M059J (cell line): ENCODE data around the gene ISG20L2. TPM values are rescaled to one million over a fixed set of nuclear protein-coding genes. Genes with fewer than 3 reads are reported as not detected.
"Not testable (repeated sequence)": the region's sequence is repeated elsewhere in the genome, so short reads cannot be mapped to it uniquely, and the experiment has no call there.

Source experiments
- DNase-seq: peaks from one replicate; pipeline ENCODE4 v3.0.0-alpha.2; 2012; ENCODE audit warnings: low read depth
- total RNA-seq: library from RNA; depleted of rRNA; stranded (reverse); fragments of >200 nt; shearing (Covaris generic); gene quantifications from 2 replicates; pipeline ENCODE4 v1.2.3, GENCODE V29; 2014; rRNA removed

Gene ISG20L2, protein sequence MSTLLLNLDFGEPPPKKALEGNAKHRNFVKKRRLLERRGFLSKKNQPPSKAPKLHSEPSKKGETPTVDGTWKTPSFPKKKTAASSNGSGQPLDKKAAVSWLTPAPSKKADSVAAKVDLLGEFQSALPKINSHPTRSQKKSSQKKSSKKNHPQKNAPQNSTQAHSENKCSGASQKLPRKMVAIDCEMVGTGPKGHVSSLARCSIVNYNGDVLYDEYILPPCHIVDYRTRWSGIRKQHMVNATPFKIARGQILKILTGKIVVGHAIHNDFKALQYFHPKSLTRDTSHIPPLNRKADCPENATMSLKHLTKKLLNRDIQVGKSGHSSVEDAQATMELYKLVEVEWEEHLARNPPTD
- 27.0 and 27.8 TPM in 2 replicates for total RNA-seq

GRCh38 chr1:156728599-156729462 lies at the start of gene ISG20L2:
ISG20L2 (minus strand) TSS chr1:156728766; CDS start chr1:156727652, 1,114 bp downstream.
- DNase-seq: peak; percentile 98

- DNase-seq: no peak
Observed at GRCh38 chr1:156777573-156777972, 49.0 kb upstream of the ISG20L2 start.

DNA sequence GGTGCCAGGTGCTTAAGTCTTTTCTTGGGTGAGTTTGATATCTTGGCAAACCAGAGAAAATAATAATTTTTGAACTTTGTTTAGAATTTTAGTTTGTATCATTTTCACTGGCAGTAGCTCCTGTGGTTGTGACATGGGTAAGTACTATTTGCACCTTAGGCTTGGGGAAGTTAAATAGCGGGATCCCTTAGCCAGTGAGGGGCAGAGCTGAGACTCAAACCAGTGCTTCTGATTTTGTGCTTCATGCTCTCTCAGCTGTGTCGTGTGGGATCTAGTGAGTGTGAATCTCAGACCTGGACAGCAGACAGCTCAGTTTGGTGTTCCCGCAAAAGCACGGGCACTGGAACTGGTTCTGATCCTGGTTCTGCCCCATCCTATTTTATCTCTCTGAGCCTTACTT lies 48.4 kb upstream of the ISG20L2 start:
- no peak for DNase-seq

DNA sequence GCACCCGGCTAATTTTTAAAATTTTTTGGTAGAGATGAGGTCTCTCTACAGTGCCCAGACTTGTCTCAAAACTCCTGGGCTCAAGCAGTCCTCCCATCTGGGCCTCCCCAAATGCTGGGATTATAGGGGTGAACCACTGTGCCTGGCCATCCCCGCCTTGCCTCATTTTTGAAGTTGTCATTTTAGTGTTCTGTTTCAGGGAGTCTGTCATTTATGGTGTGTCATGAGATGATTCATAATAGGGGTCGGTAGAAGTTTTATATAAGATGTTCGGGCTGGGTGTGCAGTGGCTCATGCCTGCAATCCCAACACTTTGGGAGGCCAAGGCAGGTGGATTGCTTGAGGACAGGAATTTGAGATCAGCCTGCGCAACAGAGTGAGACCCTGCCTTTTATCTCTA lies 47.2 kb upstream of the ISG20L2 start:
- DNase-seq: peak; percentile 15

GRCh38 chr1:156773607-156774006 lies 45.0 kb upstream of the ISG20L2 start:
- no peak for DNase-seq

- DNase-seq: no peak
Observed at GRCh38 chr1:156772728-156773497, 44.3 kb upstream of the ISG20L2 start.

DNA sequence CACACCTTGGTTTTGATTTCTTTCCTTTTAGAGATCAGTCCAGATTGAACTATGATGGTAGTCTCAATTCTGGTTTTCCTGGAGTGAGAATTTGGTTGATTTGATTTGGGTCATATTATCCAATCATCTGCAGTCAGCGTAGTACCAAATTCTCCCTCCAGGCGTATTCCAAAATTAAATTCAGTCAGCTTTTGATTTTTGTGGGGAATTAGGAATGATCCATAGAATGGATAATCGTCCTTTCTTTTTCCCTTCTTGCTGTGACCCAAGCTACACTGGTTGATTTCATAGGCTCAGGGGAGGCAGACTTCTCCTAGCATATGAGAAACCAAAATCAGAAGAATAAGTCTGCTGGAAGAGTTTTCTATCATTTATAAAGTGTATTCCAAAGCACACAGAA lies 43.7 kb upstream of the ISG20L2 start:
- no peak for DNase-seq

- no peak for DNase-seq
Observed at GRCh38 chr1:156768610-156769295, 40.2 kb upstream of the ISG20L2 start.

DNA sequence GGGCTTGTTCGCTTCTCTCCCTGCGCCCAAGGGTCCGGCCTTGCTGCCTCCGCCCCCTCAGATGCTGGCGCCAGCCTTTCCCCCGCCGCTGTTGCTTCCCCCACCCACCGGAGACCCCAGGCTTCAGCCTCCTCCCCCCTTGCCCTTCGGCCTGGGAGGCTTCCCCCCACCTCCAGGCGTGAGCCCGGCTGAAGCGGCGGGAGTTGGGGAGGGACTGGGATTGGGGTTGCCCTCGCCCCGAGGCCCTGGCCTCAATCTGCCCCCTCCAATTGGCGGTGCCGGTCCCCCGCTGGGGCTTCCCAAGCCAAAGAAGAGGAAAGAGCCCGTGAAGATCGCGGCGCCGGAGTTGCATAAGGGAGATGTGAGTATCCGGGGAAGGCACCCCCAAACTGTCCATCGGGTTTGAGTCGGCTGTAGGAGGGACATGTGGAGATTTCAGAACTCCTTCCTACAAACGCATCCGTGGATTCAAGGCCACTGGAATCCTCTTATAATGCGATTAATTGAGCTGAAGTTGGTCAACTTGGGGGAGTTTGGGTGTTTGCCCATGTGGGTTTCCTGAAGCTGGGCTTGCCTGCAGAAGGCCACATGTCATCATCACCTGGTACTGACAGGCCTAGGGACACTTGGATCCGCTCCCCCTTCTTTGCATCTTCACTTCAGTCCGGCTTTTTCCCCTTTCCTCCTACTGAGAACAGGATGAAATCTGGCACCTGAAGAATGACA lies 39.5 kb upstream of the ISG20L2 start:
- DNase-seq: peak; percentile 34

GRCh38 chr1:156767101-156767878 lies 38.7 kb upstream of the ISG20L2 start, which contains the start of gene PRCC:
PRCC (plus strand) TSS chr1:156767535; CDS start chr1:156767772, 237 bp downstream.
- DNase-seq: peak; percentile 100

DNA sequence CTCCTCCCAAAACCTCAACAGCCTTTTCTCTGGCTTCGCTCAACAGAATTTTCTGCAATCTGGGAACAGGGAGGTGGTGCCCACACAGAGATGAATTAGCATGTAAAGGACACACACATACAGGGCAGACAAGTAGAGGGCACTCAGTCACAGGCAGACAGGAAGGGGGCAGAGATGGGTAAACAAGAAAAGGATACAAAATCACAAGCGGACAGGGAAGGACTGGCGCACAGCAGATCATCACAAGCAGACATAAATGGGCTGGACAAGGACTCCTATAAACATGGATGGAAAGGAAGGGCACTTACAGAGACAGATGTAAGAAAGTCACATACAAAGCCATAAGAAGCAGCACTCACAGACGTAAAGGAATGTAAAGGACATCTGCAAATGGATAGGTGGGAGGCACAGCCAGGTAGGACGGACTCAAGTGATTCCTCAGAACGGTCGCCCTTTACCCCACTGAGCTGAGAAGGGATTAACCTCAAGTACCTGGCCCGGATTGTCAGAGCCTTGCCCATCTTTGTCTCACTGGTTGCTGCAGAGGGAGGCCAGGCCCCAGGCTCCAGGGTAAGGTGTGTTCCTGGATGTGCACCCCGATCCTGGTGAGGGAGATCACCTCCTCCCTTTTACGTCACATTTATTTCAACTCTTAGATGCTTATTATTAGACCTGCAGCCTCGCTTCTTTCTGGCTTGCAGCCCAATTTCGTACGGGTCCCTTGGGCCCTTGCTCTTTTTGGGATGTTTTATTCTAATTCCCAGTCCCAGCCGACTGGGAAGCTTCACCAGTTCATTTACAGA lies 37.9 kb upstream of the ISG20L2 start:
- no peak for DNase-seq

GRCh38 chr1:156765666-156766065 lies 37.1 kb upstream of the ISG20L2 start:
- DNase-seq: no peak

DNA sequence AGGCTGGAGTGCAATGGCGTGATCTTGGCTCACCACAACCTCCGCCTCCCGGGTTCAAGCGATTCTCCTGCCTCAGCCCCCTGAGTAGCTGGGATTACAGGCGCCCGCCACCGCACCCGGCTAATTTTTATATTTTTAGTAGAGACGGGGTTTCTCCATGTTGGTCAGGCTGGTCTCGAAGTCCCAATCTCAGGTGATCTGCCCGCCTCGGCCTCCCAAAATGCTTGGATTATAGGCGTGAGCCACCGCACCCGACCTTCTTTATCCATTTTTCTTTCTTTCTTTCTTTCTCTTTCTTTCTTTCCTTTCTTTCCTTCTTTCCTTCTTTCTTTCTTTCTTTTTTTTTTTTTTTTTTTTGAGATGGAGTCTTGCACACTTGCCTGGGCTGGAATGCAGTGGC lies 36.6 kb upstream of the ISG20L2 start:
- DNase-seq: not testable (repeated sequence)

- no peak for DNase-seq
Observed at GRCh38 chr1:156760796-156761104, 32.2 kb upstream of the ISG20L2 start.

GRCh38 chr1:156760092-156760795 lies 31.7 kb upstream of the ISG20L2 start:
- DNase-seq: no peak

GRCh38 chr1:156757572-156758253 lies 29.1 kb upstream of the ISG20L2 start:
- not testable (repeated sequence) for DNase-seq

- no peak for DNase-seq
Observed at GRCh38 chr1:156756355-156756754, 27.8 kb upstream of the ISG20L2 start.

GRCh38 chr1:156755527-156755950 lies 27.0 kb upstream of the ISG20L2 start:
- DNase-seq: no peak
